ENCODE measurements around the gene SLC38A8. TPM values are rescaled to one million over a fixed set of nuclear protein-coding genes. Genes with fewer than 3 reads are reported as not detected.

The SLC38A8 gene
- total RNA-seq, 1 donor from 2014 or later: not detected

GRCh38 chr16:83978401-83978904 is 64.1 kb downstream of the SLC38A8 start:
- no peak for DNase-seq (ENCODE audit: low read depth)
- Histone ChIP-seq H3K4me3 (ENCODE audit: low read depth, low read length) (no peak overlapping the region), H3K27me3 (ENCODE audit: control insufficient read depth, insufficient read depth, low read length) (peaks cover 16% of the 10 kb centered on the region), H3K36me3 (ENCODE audit: control insufficient read depth, insufficient read depth, low read length) (no peaks in the 10 kb centered on the region)
- no peak for TF ChIP-seq CTCF (IDR thresholded peaks at IDR 0.05; ENCODE audit: insufficient read depth, low read length, poor library complexity, severe bottlenecking)

- Histone ChIP-seq H3K27me3 (ENCODE audit: control insufficient read depth, insufficient read depth, low read length) (peaks cover 18% of the 10 kb centered on the region), H3K4me3 (ENCODE audit: low read depth, low read length) (no peak overlapping the region), H3K36me3 (ENCODE audit: control insufficient read depth, insufficient read depth, low read length) (no peaks in the 10 kb centered on the region)
- no peak for DNase-seq (ENCODE audit: low read depth)
- no peak for TF ChIP-seq CTCF (IDR thresholded peaks at IDR 0.05; ENCODE audit: insufficient read depth, low read length, poor library complexity, severe bottlenecking)
Observed at GRCh38 chr16:83977056-83977815, 65.4 kb downstream of the SLC38A8 start.

- no peak overlapping the region for H3K4me3 ChIP-seq (ENCODE audit: low read depth, low read length)
- no peak for DNase-seq (ENCODE audit: low read depth)
- H3K36me3 ChIP-seq (ENCODE audit: control insufficient read depth, insufficient read depth, low read length): no peaks in the 10 kb centered on the region
- H3K27me3 ChIP-seq (ENCODE audit: control insufficient read depth, insufficient read depth, low read length): peaks cover 21% of the 10 kb centered on the region
- TF ChIP-seq CTCF (IDR thresholded peaks at IDR 0.05; ENCODE audit: insufficient read depth, low read length, poor library complexity, severe bottlenecking): no peak
Observed at GRCh38 chr16:83975590-83976260, 66.9 kb downstream of the SLC38A8 start.

GRCh38 chr16:83974475-83974874 is 68.1 kb downstream of the SLC38A8 start:
- Histone ChIP-seq H3K27me3 (ENCODE audit: control insufficient read depth, insufficient read depth, low read length) (peaks cover 33% of the 10 kb centered on the region), H3K36me3 (ENCODE audit: control insufficient read depth, insufficient read depth, low read length) (no peaks in the 10 kb centered on the region), H3K4me3 (ENCODE audit: low read depth, low read length) (no peak overlapping the region)
- no peak for TF ChIP-seq CTCF (IDR thresholded peaks at IDR 0.05; ENCODE audit: insufficient read depth, low read length, poor library complexity, severe bottlenecking)
- no peak for DNase-seq (ENCODE audit: low read depth)

GRCh38 chr16:83973581-83974385 is 68.8 kb downstream of the SLC38A8 start:
- peaks cover 39% of the 10 kb centered on the region for H3K27me3 ChIP-seq (ENCODE audit: control insufficient read depth, insufficient read depth, low read length)
- no peak overlapping the region for H3K4me3 ChIP-seq (ENCODE audit: low read depth, low read length)
- TF ChIP-seq CTCF (IDR thresholded peaks at IDR 0.05; ENCODE audit: insufficient read depth, low read length, poor library complexity, severe bottlenecking): no peak
- DNase-seq (ENCODE audit: low read depth): no peak
- no peaks in the 10 kb centered on the region for H3K36me3 ChIP-seq (ENCODE audit: control insufficient read depth, insufficient read depth, low read length)
